DMS53 treated with DMSO at 0.1 percent for 48 hours (cell line): ENCODE results near the gene PAEP.
"Not testable (repeated sequence)": the region's sequence is repeated elsewhere in the genome, so short reads cannot be mapped to it uniquely, and the experiment has no call there.

ENCODE experiments used
- DNase-seq: peaks from one replicate; lab custom pipeline; 2025; ENCODE audit not compliant: unreplicated experiment; lab: John Stamatoyannopoulos, UW

Gene PAEP

GRCh38 chr9:135561391-135562234, at the start of gene PAEP:
TSS of gene PAEP (plus strand) at chr9:135561756.
- no peak for DNase-seq

- no peak for DNase-seq
Measured at GRCh38 chr9:135512241-135512603, 49.3 kb upstream of the PAEP start.

- no peak for DNase-seq
Measured at GRCh38 chr9:135512904-135513303, 48.7 kb upstream of the PAEP start.

GRCh38 chr9:135513351-135513846, 48.2 kb upstream of the PAEP start:
- DNase-seq, result no peak

- not testable (repeated sequence) for DNase-seq
Measured at GRCh38 chr9:135513906-135514305, 47.6 kb upstream of the PAEP start.

- no peak for DNase-seq
Measured at GRCh38 chr9:135514342-135515082, 47.0 kb upstream of the PAEP start.

- no peak for DNase-seq
Measured at GRCh38 chr9:135515083-135515951, 46.2 kb upstream of the PAEP start.

- DNase-seq, result no peak
Measured at GRCh38 chr9:135516132-135516860, 45.3 kb upstream of the PAEP start.

GRCh38 chr9:135517407-135517822, 44.1 kb upstream of the PAEP start:
- no peak for DNase-seq

GRCh38 chr9:135519179-135519971, 42.2 kb upstream of the PAEP start:
- no peak for DNase-seq

- DNase-seq, result no peak
Measured at GRCh38 chr9:135520916-135521607, 40.5 kb upstream of the PAEP start, which contains the start of gene LCN1. TSS of gene LCN1 (plus strand) at chr9:135521440. CDS start at chr9:135521498, 58 bp downstream.

- no peak for DNase-seq
Measured at GRCh38 chr9:135521608-135522095, 39.9 kb upstream of the PAEP start.

- no peak for DNase-seq
Measured at GRCh38 chr9:135522137-135522877, 39.2 kb upstream of the PAEP start.

- DNase-seq, result no peak
Measured at GRCh38 chr9:135522931-135523330, 38.6 kb upstream of the PAEP start.

- no peak for DNase-seq
Measured at GRCh38 chr9:135523521-135524129, 37.9 kb upstream of the PAEP start.

GRCh38 chr9:135524130-135524861, 37.3 kb upstream of the PAEP start:
- no peak for DNase-seq
